A673 (cell line): ENCODE measurements around the gene FDX2. TPM values are rescaled to one million over a fixed set of nuclear protein-coding genes. Genes with fewer than 3 reads are reported as not detected.

Experiments
- BruUV-seq: library from RNA; stranded (reverse); fragments of 400-500 nt; replicated peaks from 2 replicates; lab custom pipeline; 2021; lab: Mats Ljungman, UMichigan
- CTCF ChIA-PET: fragments of 300-600 bp; sonication (Branson Sonifier 250); formaldehyde crosslinking; loops from one replicate; lab custom pipeline; 2022; ENCODE audit warnings: antibody characterized with exemption; lab: Charles Lee
- POLR2A ChIA-PET: fragments of 300-600 bp; sonication (Branson Sonifier 250); formaldehyde crosslinking; loops from one replicate; lab custom pipeline; 2022; ENCODE audit warnings: antibody characterized with exemption; ENCODE audit not compliant: low non-redundant PET; lab: Charles Lee
- DNase-seq: peaks from one replicate; pipeline ENCODE4 v3.0.0-alpha.2; 2015; ENCODE audit warnings: low spot score
- H3K27ac ChIP-seq: fragments of 200-600 bp; sonication (generic); 2 replicates; pipeline ENCODE4 v1.5.1; 2016; ENCODE audit warnings: mixed run types, low read depth, mild to moderate bottlenecking, mixed read lengths, antibody characterized with exemption, low read length; ENCODE audit not compliant: poor library complexity, severe bottlenecking
- H3K27me3 ChIP-seq: fragments of 200-600 bp; sonication (generic); replicated peaks from 2 replicates; pipeline ENCODE4 v1.6.1; 2017; ENCODE audit warnings: mixed run types, low read depth, mild to moderate bottlenecking, mixed read lengths, antibody characterized with exemption, low read length; ENCODE audit not compliant: insufficient read depth, poor library complexity
- H3K36me3 ChIP-seq: fragments of 200-600 bp; sonication (generic); 2 replicates; pipeline ENCODE4 v1.6.1; 2016; ENCODE audit warnings: mixed run types, mild to moderate bottlenecking, mixed read lengths, antibody characterized with exemption, low read length; ENCODE audit not compliant: insufficient read depth, poor library complexity, severe bottlenecking
- H3K4me1 ChIP-seq: fragments of 200-600 bp; sonication (generic); 2 replicates; pipeline ENCODE4 v1.6.1; 2017; ENCODE audit warnings: mixed run types, mild to moderate bottlenecking, mixed read lengths, antibody characterized with exemption, low read length; ENCODE audit not compliant: insufficient read depth, poor library complexity, severe bottlenecking
- H3K4me3 ChIP-seq: fragments of 200-600 bp; sonication (generic); 2 replicates; pipeline ENCODE4 v1.5.1; 2016; ENCODE audit warnings: low read depth, mixed run types, mild to moderate bottlenecking, mixed read lengths, low read length; ENCODE audit not compliant: poor library complexity, severe bottlenecking
- H3K9me3 ChIP-seq: fragments of 200-600 bp; sonication (generic); 2 replicates; pipeline ENCODE4 v1.6.1; 2016; ENCODE audit warnings: mixed run types, low read depth, mild to moderate bottlenecking, mixed read lengths, antibody characterized with exemption, low read length; ENCODE audit not compliant: poor library complexity, severe bottlenecking
- EZH2 ChIP-seq: fragments of 200-600 bp; sonication (generic); IDR thresholded peaks from 2 replicates; pipeline ENCODE4 v1.6.1; 2017; ENCODE audit warnings: borderline replicate concordance, low read depth, mild to moderate bottlenecking, mixed read lengths, antibody characterized with exemption, low read length; ENCODE audit not compliant: poor library complexity, severe bottlenecking
- intact Hi-C: fragments of 100-400 bp; cut with micrococcal nuclease; formaldehyde crosslinking; loops from one replicate; pipeline ENCODE4 v1.10.0; 2022; ENCODE audit not compliant: unreplicated experiment
- total RNA-seq: library from RNA; stranded (reverse); gene quantifications from 2 replicates; pipeline ENCODE4 v1.2.3, GENCODE V29; 2021
- TF ChIP-seq, protein P1 (sequence below): fragments of 300-800, 200-600 bp; sonication (generic); conservative IDR thresholded peaks from 2 replicates; pipeline ENCODE4 v1.5.1; 2017; ENCODE audit warnings: low read depth, mild to moderate bottlenecking, antibody characterized with exemption, low read length, moderate library complexity, mixed read lengths

FDX2 gene
- total RNA-seq, 1 experiment from 2014 or later = 29.9 TPM

DNA sequence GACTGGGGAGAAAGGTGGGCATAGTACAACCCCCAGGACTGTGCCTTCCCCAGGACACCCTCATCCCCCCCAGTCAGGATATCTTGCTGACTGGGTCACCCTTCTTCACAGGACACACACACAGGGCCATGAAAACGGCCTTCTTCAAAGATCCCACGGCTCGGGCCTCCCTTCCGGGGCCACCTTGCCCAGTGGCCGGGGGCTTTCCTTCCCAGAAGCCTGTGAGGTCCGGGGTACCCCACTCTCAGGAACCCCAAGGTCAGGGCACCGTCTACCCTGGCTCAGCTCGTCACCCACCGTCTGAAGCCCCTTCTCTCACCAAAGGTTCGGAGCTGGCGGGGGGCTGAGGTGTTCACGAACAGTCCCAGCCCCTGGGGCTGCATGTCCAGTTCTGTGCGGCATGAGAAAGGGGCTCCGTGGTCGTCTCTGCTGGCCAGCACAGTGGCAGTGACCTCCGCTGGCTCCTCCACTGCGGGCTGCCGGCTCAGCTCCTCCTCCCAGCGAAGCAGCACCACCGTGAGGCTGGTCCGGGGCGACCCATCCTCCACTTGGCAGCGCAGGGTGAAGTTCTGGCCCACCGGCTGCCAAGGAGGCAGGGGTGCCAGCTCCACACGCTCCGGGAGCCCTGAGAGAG, 19.7 kb upstream of the FDX2 start:
- POLR2A ChIA-PET = no interaction called here
- peaks cover 8% of the 10 kb centered on the region for H3K36me3 ChIP-seq
- H3K4me3 ChIP-seq = peak overlapping the region; percentile 85
- DNase-seq = no peak
- intact Hi-C loops = loop anchor here (5.0 kb wide), 1 partner anchor 47 kb away; the partner anchor contains the start of gene TYK2
- H3K9me3 ChIP-seq = no peaks in the 10 kb centered on the region
- CTCF ChIA-PET = interaction anchor here (1.3 kb wide), 1 partner anchor 66 kb away, joined by 3 read pairs; no protein-coding TSS in a partner anchor
- TF ChIP-seq, protein P1, sequence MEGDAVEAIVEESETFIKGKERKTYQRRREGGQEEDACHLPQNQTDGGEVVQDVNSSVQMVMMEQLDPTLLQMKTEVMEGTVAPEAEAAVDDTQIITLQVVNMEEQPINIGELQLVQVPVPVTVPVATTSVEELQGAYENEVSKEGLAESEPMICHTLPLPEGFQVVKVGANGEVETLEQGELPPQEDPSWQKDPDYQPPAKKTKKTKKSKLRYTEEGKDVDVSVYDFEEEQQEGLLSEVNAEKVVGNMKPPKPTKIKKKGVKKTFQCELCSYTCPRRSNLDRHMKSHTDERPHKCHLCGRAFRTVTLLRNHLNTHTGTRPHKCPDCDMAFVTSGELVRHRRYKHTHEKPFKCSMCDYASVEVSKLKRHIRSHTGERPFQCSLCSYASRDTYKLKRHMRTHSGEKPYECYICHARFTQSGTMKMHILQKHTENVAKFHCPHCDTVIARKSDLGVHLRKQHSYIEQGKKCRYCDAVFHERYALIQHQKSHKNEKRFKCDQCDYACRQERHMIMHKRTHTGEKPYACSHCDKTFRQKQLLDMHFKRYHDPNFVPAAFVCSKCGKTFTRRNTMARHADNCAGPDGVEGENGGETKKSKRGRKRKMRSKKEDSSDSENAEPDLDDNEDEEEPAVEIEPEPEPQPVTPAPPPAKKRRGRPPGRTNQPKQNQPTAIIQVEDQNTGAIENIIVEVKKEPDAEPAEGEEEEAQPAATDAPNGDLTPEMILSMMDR = no peak
- TF ChIP-seq EZH2 = no peak
- peaks cover 28% of the 10 kb centered on the region for H3K4me1 ChIP-seq
- BruUV-seq = no TSS peak
- peak overlapping the region; percentile 99 for H3K27ac ChIP-seq
- no peaks in the 10 kb centered on the region for H3K27me3 ChIP-seq

DNA sequence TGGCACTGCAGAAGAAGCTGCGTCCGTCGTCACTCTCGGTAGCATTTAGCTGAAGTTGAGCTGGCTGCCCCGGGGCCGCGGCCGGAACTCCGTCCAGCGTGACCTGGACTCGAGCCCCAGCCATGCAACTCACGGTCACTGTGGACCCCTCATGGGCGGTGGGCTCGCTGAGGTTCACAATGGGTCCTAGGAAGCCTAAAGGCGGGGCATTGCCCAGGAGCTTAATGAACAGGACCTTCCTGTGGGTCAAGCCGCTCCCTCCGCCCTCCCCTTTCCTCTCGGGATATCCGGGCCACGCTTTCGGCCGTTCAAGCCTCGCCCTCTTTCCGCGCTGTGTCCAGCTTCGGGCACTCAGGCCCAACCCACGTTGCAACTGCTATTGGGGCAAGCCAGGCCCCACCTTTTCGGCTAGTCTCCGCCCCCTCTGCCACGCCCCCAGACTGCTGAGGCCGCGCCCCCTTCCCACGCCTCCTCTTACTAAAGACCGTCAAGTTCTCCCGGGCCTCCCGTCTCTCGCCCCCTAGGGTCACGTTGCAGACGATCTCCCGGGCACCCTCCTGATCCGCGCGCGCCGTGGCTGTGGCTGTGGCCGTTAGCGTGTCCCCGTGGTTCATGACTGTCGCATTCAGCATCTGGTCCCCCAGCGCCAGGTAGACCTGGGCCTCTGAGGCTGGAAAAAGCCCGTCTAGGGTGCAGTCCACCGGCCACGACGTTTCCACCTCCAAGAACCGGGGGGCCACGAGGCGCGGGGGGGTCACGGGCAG, 19.0 kb upstream of the FDX2 start:
- ChIA-PET POLR2A (interaction anchor here (0.7 kb wide), 1 partner anchor 38 kb away, joined by 4 read pairs; no protein-coding TSS in a partner anchor), CTCF (interaction anchor here (0.9 to 1.3 kb wide), 3 partner anchors 54 to 76 kb away, joined by 3 to 4 read pairs (median 3); no protein-coding TSS in a partner anchor)
- H3K27ac ChIP-seq = peak overlapping the region; percentile 99
- BruUV-seq = no TSS peak
- H3K27me3 ChIP-seq = no peaks in the 10 kb centered on the region
- H3K4me1 ChIP-seq = peaks cover 28% of the 10 kb centered on the region
- intact Hi-C loops = loop anchor here (5.0 kb wide), 1 partner anchor 48 kb away; the partner anchor contains the start of gene TYK2
- peak overlapping the region; percentile 85 for H3K4me3 ChIP-seq
- peak; percentile 89 for DNase-seq
- peaks cover 15% of the 10 kb centered on the region for H3K36me3 ChIP-seq
- TF ChIP-seq, protein P1 = peak; percentile 35
- TF ChIP-seq EZH2 = no peak
- no peaks in the 10 kb centered on the region for H3K9me3 ChIP-seq

DNA sequence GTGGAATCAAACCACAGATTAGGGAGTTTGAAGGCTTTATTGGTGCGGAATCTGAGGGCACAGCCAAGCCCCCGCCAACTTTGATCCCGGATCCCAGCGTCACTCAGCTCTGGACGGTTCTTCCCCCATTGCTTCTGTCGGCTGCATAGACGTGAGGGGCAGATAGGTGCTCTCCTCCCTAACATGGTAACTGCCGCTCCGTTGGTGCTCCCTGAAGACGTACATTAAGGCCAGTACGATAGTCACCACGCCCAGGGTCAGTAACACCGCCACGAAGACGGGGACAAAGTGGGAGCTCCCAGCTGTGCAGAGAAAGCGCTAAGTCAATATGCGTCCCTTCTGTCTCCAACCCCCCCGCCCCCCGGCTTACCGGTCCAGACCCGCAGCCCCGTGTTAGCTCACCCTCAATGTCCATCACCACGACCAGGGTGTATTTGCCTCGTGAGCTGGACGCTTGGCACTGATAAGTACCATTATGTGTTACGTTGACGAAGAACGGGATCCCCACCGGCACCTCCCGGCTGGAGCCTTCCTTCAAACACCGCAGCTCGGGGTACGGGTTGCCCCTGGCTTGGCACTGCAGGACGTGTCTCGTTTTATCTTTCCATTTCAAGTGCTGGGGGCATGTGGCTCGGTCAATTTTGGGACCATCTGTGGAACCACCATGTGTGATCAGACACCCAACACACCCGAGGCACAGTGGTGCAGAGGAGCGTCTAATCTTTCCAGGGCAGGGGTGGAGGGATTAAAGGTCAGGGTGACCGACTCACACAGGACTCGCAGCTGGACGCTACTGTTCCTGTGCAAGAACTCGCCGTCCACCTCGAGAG, 18.2 kb upstream of the FDX2 start:
- DNase-seq = peak; percentile 26
- ChIA-PET POLR2A (interaction anchor here (0.6 to 0.7 kb wide), 3 partner anchors 28 to 319 kb away, joined by 3 to 10 read pairs (median 4); no protein-coding TSS in a partner anchor), CTCF (interaction anchor here (0.6 to 1.0 kb wide), 4 partner anchors 55 to 324 kb away, joined by 3 to 9 read pairs (median 6); no protein-coding TSS in a partner anchor)
- Histone ChIP-seq H3K4me3 (peak overlapping the region; percentile 85), H3K27me3 (no peaks in the 10 kb centered on the region), H3K27ac (peak overlapping the region; percentile 99), H3K36me3 (peaks cover 23% of the 10 kb centered on the region), H3K4me1 (peaks cover 28% of the 10 kb centered on the region), H3K9me3 (no peaks in the 10 kb centered on the region)
- TF ChIP-seq, protein P1 = no peak
- no peak for TF ChIP-seq EZH2
- TSS peak; percentile 81 for BruUV-seq
- intact Hi-C loops = loop anchor here (2.0 kb wide), 1 partner anchor 45 kb away; the partner anchor contains the start of gene ICAM5
